HG02798 (cell line): ENCODE data around the gene CUX1.

Experiments used
- ATAC-seq: cut with Tn5 transposase; IDR thresholded peaks from one replicate; pipeline ENCODE4 v1.9.1; 2021; ENCODE audit warnings: mild to moderate bottlenecking; ENCODE audit not compliant: unreplicated experiment, poor library complexity

The CUX1 gene

GRCh38 chr7:102264367-102264891, 447.0 kb downstream of the CUX1 start:
- ATAC-seq = no peak

- no peak for ATAC-seq
Observed at GRCh38 chr7:102266541-102266940, 449.1 kb downstream of the CUX1 start.

GRCh38 chr7:102268635-102269034, 451.2 kb downstream of the CUX1 start:
- ATAC-seq = no peak

GRCh38 chr7:102270178-102270887, 452.9 kb downstream of the CUX1 start:
- ATAC-seq = no peak

GRCh38 chr7:102271158-102271798, 453.9 kb downstream of the CUX1 start:
- no peak for ATAC-seq

GRCh38 chr7:102272075-102272916, 454.9 kb downstream of the CUX1 start:
- peak; percentile 60 for ATAC-seq

GRCh38 chr7:102272917-102273748, 455.7 kb downstream of the CUX1 start:
- no peak for ATAC-seq

- ATAC-seq = no peak
Observed at GRCh38 chr7:102273749-102274712, 456.6 kb downstream of the CUX1 start.

- no peak for ATAC-seq
Observed at GRCh38 chr7:102275123-102275703, 457.8 kb downstream of the CUX1 start.

GRCh38 chr7:102277901-102278300, 460.5 kb downstream of the CUX1 start:
- ATAC-seq = no peak

- ATAC-seq = peak; percentile 75
Observed at GRCh38 chr7:102279537-102280400, 462.3 kb downstream of the CUX1 start.

- ATAC-seq = no peak
Observed at GRCh38 chr7:102280521-102280920, 463.1 kb downstream of the CUX1 start.

GRCh38 chr7:102281785-102282184, 464.4 kb downstream of the CUX1 start:
- no peak for ATAC-seq

- no peak for ATAC-seq
Observed at GRCh38 chr7:102282465-102283362, 465.3 kb downstream of the CUX1 start.

- no peak for ATAC-seq
Observed at GRCh38 chr7:102283477-102284189, 466.2 kb downstream of the CUX1 start.

GRCh38 chr7:102284399-102284798, 467.0 kb downstream of the CUX1 start:
- no peak for ATAC-seq
